Omental fat pad (tissue), 4 donors: ENCODE data around the gene PDE4D. TPM values are rescaled to one million over a fixed set of nuclear protein-coding genes. Genes with fewer than 3 reads are reported as not detected.

ENCODE experiments used
- ATAC-seq: fragments of 150-250 bp; one replicate; pipeline ENCODE4 v1.9.1; 2016; ENCODE audit warnings: mild to moderate bottlenecking, moderate library complexity; ENCODE audit not compliant: low FRiP score
- DNase-seq: peaks from one replicate; pipeline ENCODE4 v3.0.0-alpha.2; 2019; ENCODE audit warnings: low spot score
- total RNA-seq, 4 donors: library from RNA; depleted of rRNA; stranded (reverse); fragments of >200 nt; gene quantifications; one replicate each; pipeline ENCODE4 v1.1.0, GENCODE V29; 2016
- TF ChIP-seq, protein P1 (sequence below), 3 donors: fragments of 450-650 bp; IDR thresholded peaks; one replicate each; pipeline ENCODE4 v1.5.1; 2016 to 2017; ENCODE audit warnings: antibody characterized with exemption in 3 of 3, mild to moderate bottlenecking in 3 of 3, moderate library complexity in 2 of 3

Gene PDE4D
- total RNA-seq, 4 donors from 2014 or later: 32.5 to 94.8 (median 43.2) TPM

DNA sequence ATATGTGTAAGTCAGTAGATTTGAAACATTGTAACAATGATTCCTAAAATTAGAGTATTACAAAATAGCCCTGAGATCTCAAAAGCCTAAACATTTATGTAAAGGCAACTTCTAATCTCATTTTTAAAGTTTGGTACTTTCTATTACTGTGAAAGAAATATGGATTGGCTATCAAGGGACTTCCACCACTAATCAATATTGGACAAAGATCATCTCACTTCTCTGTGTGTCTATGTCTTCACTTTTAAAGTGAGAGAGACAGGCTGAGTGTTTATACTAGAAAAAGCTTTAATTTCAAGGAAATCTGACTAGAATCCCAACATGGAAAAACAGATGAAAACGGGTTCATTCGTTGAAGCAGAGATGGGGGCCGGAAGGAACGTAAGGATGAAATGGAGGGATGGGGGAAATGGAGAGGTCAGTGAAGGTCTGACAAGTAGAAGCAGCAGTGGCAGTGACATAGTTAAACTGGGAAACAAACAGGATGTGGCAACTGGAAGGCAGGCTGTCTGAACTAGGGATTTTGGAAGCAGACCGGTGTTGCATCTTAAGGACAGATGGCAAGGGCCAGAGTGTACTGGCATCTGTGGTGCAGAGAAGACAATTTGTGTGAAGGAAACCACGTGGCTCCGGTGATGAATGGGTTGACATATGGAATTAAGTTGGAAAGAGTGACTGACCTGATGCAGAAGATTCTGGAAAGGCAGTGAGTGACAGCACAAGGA, 60.8 kb downstream of the PDE4D start:
- DNase-seq (no peak), ATAC-seq (no peak)
- TF ChIP-seq, protein P1, sequence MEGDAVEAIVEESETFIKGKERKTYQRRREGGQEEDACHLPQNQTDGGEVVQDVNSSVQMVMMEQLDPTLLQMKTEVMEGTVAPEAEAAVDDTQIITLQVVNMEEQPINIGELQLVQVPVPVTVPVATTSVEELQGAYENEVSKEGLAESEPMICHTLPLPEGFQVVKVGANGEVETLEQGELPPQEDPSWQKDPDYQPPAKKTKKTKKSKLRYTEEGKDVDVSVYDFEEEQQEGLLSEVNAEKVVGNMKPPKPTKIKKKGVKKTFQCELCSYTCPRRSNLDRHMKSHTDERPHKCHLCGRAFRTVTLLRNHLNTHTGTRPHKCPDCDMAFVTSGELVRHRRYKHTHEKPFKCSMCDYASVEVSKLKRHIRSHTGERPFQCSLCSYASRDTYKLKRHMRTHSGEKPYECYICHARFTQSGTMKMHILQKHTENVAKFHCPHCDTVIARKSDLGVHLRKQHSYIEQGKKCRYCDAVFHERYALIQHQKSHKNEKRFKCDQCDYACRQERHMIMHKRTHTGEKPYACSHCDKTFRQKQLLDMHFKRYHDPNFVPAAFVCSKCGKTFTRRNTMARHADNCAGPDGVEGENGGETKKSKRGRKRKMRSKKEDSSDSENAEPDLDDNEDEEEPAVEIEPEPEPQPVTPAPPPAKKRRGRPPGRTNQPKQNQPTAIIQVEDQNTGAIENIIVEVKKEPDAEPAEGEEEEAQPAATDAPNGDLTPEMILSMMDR (IDR thresholded peaks at IDR 0.05): no peak

DNA sequence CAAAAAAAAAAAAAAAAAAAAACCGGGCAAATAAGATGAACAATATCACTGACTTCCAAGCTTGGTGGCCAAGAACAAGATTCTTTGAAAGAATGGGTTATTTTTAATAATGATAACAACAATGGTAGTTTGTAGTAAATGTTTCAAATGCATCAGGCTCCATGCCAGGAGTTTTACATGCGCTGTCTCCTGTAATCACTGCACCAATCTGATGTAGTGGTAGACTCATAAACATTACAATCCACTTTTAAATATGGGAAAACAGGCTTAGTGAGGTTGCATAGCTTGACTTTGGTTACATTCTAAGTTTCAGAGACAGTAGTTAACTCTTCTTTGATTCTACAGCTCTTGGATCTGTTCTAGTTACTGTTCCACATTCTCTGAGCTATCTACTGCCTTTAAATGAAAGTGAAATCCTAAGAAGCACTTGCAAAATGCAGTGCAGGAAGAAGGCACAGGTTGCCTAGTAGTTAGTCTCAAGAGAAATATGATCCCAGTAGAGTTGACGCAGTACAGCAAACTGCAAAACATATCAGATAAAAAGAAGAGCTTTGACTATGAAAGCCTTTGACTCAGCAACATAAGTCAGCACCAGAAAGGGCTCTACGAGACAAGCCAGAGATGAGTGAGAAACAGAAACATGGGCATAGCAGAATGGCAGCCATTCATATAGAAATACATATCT, 62.1 kb downstream of the PDE4D start:
- TF ChIP-seq, protein P1 (IDR thresholded peaks at IDR 0.05): no peak
- ATAC-seq (no peak), DNase-seq (no peak)

DNA sequence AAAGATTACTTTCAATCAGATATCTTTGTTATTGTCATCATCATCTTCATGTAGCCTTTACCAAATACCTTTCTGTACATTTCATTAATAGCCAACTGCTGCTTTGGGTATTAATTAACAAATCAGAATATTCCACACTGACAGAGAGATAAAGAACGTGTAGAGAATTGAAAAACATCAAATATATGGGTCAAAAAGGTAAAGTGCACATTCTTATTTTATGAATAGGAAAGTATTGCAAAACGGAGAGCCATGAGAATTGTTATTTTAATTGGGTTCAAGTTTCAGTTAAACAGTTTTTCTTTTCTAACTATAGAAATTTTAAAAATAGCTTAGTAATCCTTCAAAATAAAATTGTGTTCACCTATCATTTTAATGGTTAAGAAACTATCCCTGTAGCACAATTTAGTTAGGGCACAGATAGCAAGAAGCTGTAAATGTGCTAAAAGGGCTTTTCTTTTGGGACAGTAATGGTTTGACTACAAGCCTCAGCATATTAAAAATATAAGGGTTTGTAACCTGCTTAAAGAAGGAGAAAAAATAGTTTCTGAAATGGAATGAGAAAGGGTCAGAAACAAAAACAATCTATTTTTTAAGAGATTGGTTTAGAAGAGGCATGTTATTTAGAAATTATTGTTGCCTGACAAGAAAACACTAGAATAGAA, 62.9 kb downstream of the PDE4D start:
- DNase-seq: no peak
- TF ChIP-seq, protein P1 (IDR thresholded peaks at IDR 0.05): no peak
- ATAC-seq: no peak

DNA sequence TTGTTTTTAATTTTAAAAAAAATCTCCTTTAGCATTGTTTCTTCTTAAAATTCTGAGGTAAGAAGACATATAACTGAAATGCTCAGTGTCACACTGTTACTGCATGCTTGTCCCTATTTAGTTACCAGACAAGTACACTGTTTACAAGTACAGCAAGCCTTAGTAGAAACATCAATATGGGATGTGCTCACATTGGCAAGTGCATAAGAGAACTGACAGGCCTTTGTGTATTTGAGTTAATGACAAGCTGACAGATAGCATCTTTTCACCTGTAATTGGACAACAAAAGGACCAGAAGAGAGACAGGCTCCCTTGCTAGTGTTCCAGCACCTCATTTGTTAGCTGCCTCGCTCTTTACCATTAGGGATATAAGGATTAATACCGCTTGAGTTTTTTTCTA, 63.6 kb downstream of the PDE4D start:
- ATAC-seq: no peak
- TF ChIP-seq, protein P1 (IDR thresholded peaks at IDR 0.05): no peak
- no peak for DNase-seq

DNA sequence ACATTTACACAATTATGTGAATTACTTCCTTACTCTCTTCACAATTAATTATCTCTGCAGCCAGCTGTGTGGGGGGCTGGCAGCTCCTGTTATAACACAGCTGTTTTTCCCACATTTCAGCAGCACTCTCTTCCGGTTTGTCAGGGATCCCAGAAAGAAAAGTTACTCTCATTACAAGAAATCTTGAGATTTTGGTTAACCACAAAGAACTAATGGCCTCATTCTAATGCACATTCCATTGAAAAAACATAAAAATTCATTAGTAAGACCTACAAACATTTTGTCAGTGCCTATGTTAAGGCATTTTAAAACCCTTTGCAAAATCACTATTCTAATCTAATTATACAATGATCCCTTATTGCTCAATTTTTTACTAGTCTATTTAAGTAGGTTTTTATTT, 64.1 kb downstream of the PDE4D start:
- DNase-seq (no peak), ATAC-seq (no peak)
- TF ChIP-seq, protein P1 (IDR thresholded peaks at IDR 0.05): no peak

DNA sequence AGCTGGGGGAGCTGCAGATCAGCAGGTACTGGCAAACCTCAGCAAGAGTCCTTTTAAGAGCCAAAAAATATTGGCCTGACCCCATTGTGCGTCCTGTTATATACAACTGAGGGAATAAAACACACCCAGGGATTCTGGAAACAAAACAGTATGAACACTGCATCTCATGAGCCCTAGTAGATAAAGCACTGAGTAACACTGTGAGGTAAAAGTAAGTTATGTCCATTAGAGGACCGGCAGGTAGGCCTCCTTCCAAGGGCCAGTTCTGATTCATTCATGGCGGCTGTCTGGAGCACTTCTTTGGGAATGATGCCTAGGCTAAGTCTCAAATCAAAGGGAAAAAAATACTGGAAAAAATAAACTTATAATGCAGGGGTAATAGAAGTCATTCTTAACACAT, 64.9 kb downstream of the PDE4D start:
- ATAC-seq (no peak), DNase-seq (no peak)
- TF ChIP-seq, protein P1 (IDR thresholded peaks at IDR 0.05): no peak
